ENCODE data around the gene NES.

Gene NES

DNA sequence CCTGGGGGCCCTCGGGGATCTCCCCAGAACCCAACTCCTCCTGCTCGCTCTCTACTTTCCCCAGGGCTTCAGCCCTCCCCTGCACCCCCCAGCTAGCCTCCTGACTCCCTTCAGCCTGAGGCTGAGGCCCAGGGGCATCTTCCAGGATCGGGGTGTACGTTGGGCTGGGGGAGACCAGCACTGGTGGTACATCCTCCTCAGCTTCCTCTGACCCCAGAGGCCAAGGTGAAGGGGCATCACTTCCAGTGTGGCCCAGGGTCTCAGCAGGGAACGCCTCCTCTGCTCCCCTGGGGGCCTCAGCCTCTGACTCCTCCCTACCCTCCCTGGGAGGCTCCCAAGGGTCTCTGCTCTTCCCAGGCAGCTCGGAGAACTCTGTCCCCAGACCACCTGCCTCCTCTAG lies 6.8 kb downstream of the NES start:
- no peak for DNase-seq (ENCODE audit: low read depth in 1 of 2, low spot score in 1 of 2)
- TF ChIP-seq JUND (IDR thresholded peaks at IDR 0.05; ENCODE audit: low read depth) = no peak
- in situ Hi-C loops (cut with HindIII; ENCODE audit: low pct_unique_long_range_greater_than_20kb, low sequenced_read_pairs) = no loop called here

DNA sequence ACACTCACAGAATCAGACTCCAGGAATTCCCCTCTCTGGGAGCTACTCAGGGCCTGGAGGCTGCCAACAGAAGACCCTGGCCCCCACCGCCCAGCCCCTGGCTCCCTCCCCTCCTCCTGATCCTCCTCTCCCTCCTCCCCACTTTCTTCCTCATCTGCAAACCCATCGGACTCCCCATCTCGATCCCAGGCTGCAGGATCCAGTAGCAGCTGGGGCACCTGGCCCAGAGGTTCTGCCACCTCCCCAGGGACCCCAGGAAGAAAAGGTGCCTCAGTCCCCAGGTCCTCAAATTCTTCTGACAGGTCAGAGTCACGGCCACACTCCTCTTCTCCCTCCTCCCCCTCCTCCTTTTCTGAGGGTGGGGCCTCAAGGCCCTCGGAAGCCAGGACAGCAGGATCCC lies 7.4 kb downstream of the NES start:
- in situ Hi-C loops (cut with HindIII; ENCODE audit: low pct_unique_long_range_greater_than_20kb, low sequenced_read_pairs) = no loop called here
- no peak for DNase-seq (ENCODE audit: low read depth in 1 of 2, low spot score in 1 of 2)
- no peak for TF ChIP-seq JUND (IDR thresholded peaks at IDR 0.05; ENCODE audit: low read depth)

- DNase-seq (ENCODE audit: low read depth in 1 of 2, low spot score in 1 of 2) = no peak
- in situ Hi-C loops (cut with HindIII; ENCODE audit: low pct_unique_long_range_greater_than_20kb, low sequenced_read_pairs) = no loop called here
- TF ChIP-seq JUND (IDR thresholded peaks at IDR 0.05; ENCODE audit: low read depth) = no peak
Observed at GRCh38 chr1:156668801-156669637, 8.2 kb downstream of the NES start.

DNA sequence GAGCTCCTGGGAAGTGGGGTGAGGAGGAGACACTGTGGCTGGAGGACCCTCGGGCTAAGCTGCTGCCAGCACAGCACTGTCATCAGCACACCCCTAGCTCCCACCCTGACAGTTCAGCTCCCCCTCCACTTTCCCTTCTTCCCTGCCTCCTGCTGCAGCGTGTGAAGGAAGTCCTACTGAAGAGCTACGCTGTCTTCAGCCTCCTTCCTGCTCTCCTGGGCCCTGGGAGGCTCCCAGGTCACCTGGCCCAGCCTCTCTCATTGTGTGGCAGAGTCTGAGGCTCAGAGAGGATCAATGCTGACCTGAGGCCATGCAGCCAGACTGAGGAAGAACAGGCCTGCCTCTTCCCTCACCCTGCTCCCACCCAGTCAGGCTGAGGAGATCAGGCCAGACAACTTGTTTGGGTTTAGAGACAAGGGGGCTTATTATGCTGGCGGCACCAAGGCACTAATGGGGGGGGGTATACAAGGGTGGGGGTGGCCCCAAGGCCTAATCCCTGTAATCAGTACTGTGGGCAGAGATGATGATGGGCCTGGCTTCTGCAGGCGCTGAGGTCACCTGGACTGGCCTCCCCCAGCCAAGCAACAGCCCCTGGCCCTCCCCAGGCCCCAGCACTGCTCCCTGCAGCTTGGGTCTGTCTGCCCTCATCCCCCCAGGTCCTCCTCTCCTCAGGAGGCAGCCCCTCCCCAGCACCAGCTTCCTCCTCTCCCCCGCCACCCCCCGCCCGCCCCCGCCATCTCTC lies 9.1 kb downstream of the NES start:
- DNase-seq (ENCODE audit: low read depth in 1 of 2, low spot score in 1 of 2) = no peak

DNA sequence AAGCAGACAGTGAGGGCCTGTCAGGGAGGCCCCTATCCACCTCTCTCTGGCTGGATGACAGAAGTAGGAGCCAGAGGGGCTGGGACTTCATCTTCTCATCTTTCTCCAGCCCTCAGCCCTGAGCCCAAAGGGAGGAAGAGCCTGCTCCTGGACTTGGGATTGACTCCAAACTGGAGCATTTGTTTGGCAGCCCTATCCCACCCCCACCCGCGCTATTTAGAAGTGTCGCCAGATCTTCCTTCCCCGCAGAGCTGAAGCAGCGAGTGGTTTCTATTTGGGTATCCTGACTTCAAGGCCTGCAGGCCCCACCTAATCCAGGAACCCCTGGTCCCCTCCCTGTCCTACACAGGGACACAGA lies 9.6 kb downstream of the NES start:
- no peak for DNase-seq (ENCODE audit: low read depth in 1 of 2, low spot score in 1 of 2)
- no peak for TF ChIP-seq JUND (IDR thresholded peaks at IDR 0.05; ENCODE audit: low read depth)
- in situ Hi-C loops (cut with HindIII; ENCODE audit: low pct_unique_long_range_greater_than_20kb, low sequenced_read_pairs) = no loop called here

More for the DNA sequence above, 9.1 kb downstream of the NES start:
- in situ Hi-C loops (cut with HindIII; ENCODE audit: low pct_unique_long_range_greater_than_20kb, low sequenced_read_pairs) = no loop called here
- no peak for TF ChIP-seq JUND (IDR thresholded peaks at IDR 0.05; ENCODE audit: low read depth)

GRCh38 chr1:156666862-156667609 lies 10.2 kb downstream of the NES start:
- no peak for TF ChIP-seq JUND (IDR thresholded peaks at IDR 0.05; ENCODE audit: low read depth)
- DNase-seq (ENCODE audit: low read depth in 1 of 2, low spot score in 1 of 2) = no peak
- in situ Hi-C loops (cut with HindIII; ENCODE audit: low pct_unique_long_range_greater_than_20kb, low sequenced_read_pairs) = no loop called here

DNA sequence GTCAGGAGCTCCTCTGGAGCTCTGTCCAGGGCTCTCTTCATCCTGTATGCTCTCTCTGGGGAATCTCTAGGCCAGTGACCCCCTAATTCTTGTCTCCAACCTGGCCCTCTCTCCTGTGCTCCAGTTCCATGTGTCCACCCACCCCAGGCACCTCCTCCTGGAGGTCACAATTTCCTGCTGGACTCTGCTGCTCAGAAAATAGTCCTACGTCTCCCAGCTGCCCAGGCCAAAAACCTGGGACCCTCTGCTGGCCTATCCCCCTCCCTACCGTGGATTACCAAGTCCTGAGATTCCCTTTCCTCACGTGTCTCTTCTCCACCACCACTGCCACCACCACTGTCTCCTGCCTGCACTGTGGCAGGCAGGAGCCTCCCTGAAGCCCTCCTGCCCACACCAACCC lies 11.7 kb downstream of the NES start:
- in situ Hi-C loops (cut with HindIII; ENCODE audit: low pct_unique_long_range_greater_than_20kb, low sequenced_read_pairs) = no loop called here
- DNase-seq (ENCODE audit: low read depth in 1 of 2, low spot score in 1 of 2) = no peak
- no peak for TF ChIP-seq JUND (IDR thresholded peaks at IDR 0.05; ENCODE audit: low read depth)

- in situ Hi-C loops (cut with HindIII; ENCODE audit: low pct_unique_long_range_greater_than_20kb, low sequenced_read_pairs) = no loop called here
- no peak for DNase-seq (ENCODE audit: low read depth in 1 of 2, low spot score in 1 of 2)
- TF ChIP-seq JUND (IDR thresholded peaks at IDR 0.05; ENCODE audit: low read depth) = no peak
Observed at GRCh38 chr1:156664767-156665411, 12.3 kb downstream of the NES start.

- in situ Hi-C loops (cut with HindIII; ENCODE audit: low pct_unique_long_range_greater_than_20kb, low sequenced_read_pairs) = no loop called here
- no peak for DNase-seq (ENCODE audit: low read depth in 1 of 2, low spot score in 1 of 2)
- no peak for TF ChIP-seq JUND (IDR thresholded peaks at IDR 0.05; ENCODE audit: low read depth)
Observed at GRCh38 chr1:156664046-156664766, 13.0 kb downstream of the NES start.

DNA sequence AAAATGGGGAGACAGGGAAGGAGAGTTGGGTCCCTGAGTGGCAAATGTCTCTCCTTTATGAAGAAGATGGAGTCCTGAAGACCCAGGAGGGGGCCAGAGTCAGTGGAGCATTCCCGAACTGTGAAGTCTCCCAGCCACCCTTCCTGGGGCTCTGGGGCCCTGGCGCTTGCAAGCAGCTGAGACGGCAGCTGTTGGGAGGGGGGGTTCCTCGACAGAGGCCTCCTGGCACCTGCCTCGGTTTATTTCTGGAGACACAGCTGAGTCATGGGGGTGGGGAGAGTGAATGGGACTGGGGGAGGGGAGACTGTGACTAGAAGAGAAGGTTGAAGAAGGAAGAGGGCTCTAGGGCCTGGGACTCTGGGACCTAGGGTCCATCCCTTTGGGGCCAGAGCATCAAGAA lies 14.0 kb downstream of the NES start:
- no peak for DNase-seq (ENCODE audit: low read depth in 1 of 2, low spot score in 1 of 2)
- TF ChIP-seq JUND (IDR thresholded peaks at IDR 0.05; ENCODE audit: low read depth) = no peak
- in situ Hi-C loops (cut with HindIII; ENCODE audit: low pct_unique_long_range_greater_than_20kb, low sequenced_read_pairs) = no loop called here

GRCh38 chr1:156662800-156663055 lies 14.5 kb downstream of the NES start:
- in situ Hi-C loops (cut with HindIII; ENCODE audit: low pct_unique_long_range_greater_than_20kb, low sequenced_read_pairs) = no loop called here
- TF ChIP-seq JUND (IDR thresholded peaks at IDR 0.05; ENCODE audit: low read depth) = no peak
- DNase-seq (ENCODE audit: low read depth in 1 of 2, low spot score in 1 of 2) = no peak
